SK-N-SH (cell line): ENCODE results near the gene CDK18. TPM values are rescaled to one million over a fixed set of nuclear protein-coding genes. Genes with fewer than 3 reads are reported as not detected.
A peak's percentile ranks its signal among the peaks of the same experiment; 100 is the strongest.

ENCODE experiments used
- CTCF ChIA-PET: fragments of 300-600, 350-600 bp; formaldehyde crosslinking; extraction: SDS; loops from one replicate; lab custom pipeline; 2021; lab: Yijun Ruan, JAX
- POLR2A ChIA-PET: fragments of 350-600 bp; sonication (Branson Sonifier 250); formaldehyde crosslinking; extraction: SDS; loops from one replicate; lab custom pipeline; 2020; ENCODE audit warnings: antibody characterized with exemption, inconsistent platforms; lab: Yijun Ruan, JAX
- DNase-seq: peaks from one replicate; pipeline ENCODE4 v3.0.0; 2012
- H2AFZ ChIP-seq: fragments of 200-600 bp; sonication (generic); 2 replicates; pipeline ENCODE4 v1.8.1; 2016; ENCODE audit warnings: antibody characterized with exemption, mild to moderate bottlenecking, low read depth
- H3F3A ChIP-seq: fragments of 200-600 bp; sonication (generic); replicated peaks from 2 replicates; pipeline ENCODE3; 2016; ENCODE audit warnings: antibody characterized with exemption, mild to moderate bottlenecking; ENCODE audit not compliant: insufficient read depth
- H3K27ac ChIP-seq, 2 experiments: fragments of 200-500 bp in 1 of 2; fragments of 200-600 bp in 1 of 2; sonication (Bioruptor generic) in 1 of 2; sonication (generic), shearing (Covaris generic) in 1 of 2; 2 replicates each; pipeline versions ENCODE4 v1.5.1 to v1.6.1; 2014 to 2016; ENCODE audit warnings: low read depth in 2 of 2, inconsistent platforms in 1 of 2, low read length in 1 of 2, mild to moderate bottlenecking in 1 of 2, mixed read lengths in 1 of 2
- H3K27me3 ChIP-seq: fragments of 200-600 bp; sonication (generic), shearing (Covaris generic); 2 replicates; pipeline ENCODE4 v1.6.1; 2016; ENCODE audit warnings: mixed run types; ENCODE audit not compliant: insufficient read depth
- H3K36me3 ChIP-seq, 2 experiments: fragments of 200-500 bp in 1 of 2; fragments of 200-600 bp in 1 of 2; sonication (Bioruptor generic) in 1 of 2; sonication (generic) in 1 of 2; replicated peaks in 1 of 2; 2 replicates each; pipeline versions ENCODE3 to v1.5.1; 2014 to 2016; ENCODE audit warnings: low read length in 1 of 2, mild to moderate bottlenecking in 1 of 2; ENCODE audit not compliant: insufficient read depth in 2 of 2, control insufficient read depth in 1 of 2
- H3K4me1 ChIP-seq, 2 experiments: fragments of 200-500 bp in 1 of 2; fragments of 200-600 bp in 1 of 2; sonication (Bioruptor generic) in 1 of 2; sonication (generic), shearing (Covaris generic) in 1 of 2; 2 replicates each; pipeline versions ENCODE4 v1.5.1 to v1.6.1; 2014 to 2016; ENCODE audit warnings: low read depth in 1 of 2, low read length in 1 of 2, mixed run types in 1 of 2; ENCODE audit not compliant: insufficient read depth in 2 of 2, control insufficient read depth in 1 of 2
- H3K4me2 ChIP-seq: fragments of 200-600 bp; sonication (generic), shearing (Covaris generic); 2 replicates; pipeline ENCODE4 v1.6.1; 2017; ENCODE audit warnings: mixed run types
- H3K4me3 ChIP-seq, 2 experiments: fragments of 200-500 bp in 1 of 2; fragments of 200-600 bp in 1 of 2; sonication (Bioruptor generic) in 1 of 2; sonication (generic), shearing (Covaris generic) in 1 of 2; 2 replicates each; pipeline versions ENCODE4 v1.5.1 to v1.8.1; 2014 to 2016; ENCODE audit warnings: low read depth in 2 of 2, inconsistent platforms in 1 of 2, low read length in 1 of 2, mild to moderate bottlenecking in 1 of 2, mixed read lengths in 1 of 2, moderate library complexity in 1 of 2
- H3K79me2 ChIP-seq: fragments of 200-600 bp; sonication (generic); 2 replicates; pipeline ENCODE4 v1.8.1; 2017; ENCODE audit warnings: mild to moderate bottlenecking; ENCODE audit not compliant: insufficient read depth
- H3K9ac ChIP-seq: fragments of 200-600 bp; sonication (generic); 2 replicates; pipeline ENCODE4 v1.6.1; 2017; ENCODE audit warnings: mixed run types
- H3K9me2 ChIP-seq: fragments of 200-600 bp; sonication (generic); 2 replicates; pipeline ENCODE4 v1.6.1; 2017; ENCODE audit warnings: mixed run types
- H3K9me3 ChIP-seq: fragments of 200-600 bp; sonication (generic); 2 replicates; pipeline ENCODE4 v1.6.1; 2017; ENCODE audit warnings: mixed run types, mild to moderate bottlenecking, moderate library complexity
- H4K20me1 ChIP-seq: fragments of 200-600 bp; sonication (generic); 2 replicates; pipeline ENCODE4 v1.6.1; 2017; ENCODE audit warnings: mild to moderate bottlenecking, mixed run types; ENCODE audit not compliant: insufficient read depth
- MEF2A ChIP-seq: IDR thresholded peaks from 2 replicates; pipeline ENCODE4 v1.4.0; 2012; ENCODE audit warnings: low read depth, borderline replicate concordance
- NRF1 ChIP-seq: IDR thresholded peaks from 2 replicates; pipeline ENCODE4 v1.6.1; 2012; ENCODE audit warnings: low read depth, mild to moderate bottlenecking, low read length
- POLR2AphosphoS5 ChIP-seq: IDR thresholded peaks from 2 replicates; pipeline ENCODE4 v1.6.1; 2012; ENCODE audit warnings: low read depth, low read length
- RAD21 ChIP-seq: IDR thresholded peaks from 2 replicates; pipeline ENCODE4 v1.6.1; 2012; ENCODE audit warnings: mild to moderate bottlenecking, low read length
- RCOR1 ChIP-seq: fragments of 150-350 bp; IDR thresholded peaks from 2 replicates; pipeline ENCODE4 v1.6.1; 2017; ENCODE audit warnings: antibody characterized with exemption, low read length
- SIN3A ChIP-seq: IDR thresholded peaks from 2 replicates; pipeline ENCODE4 v1.6.1; 2012; ENCODE audit warnings: low read depth, mild to moderate bottlenecking, low read length, moderate library complexity, borderline replicate concordance
- SMC3 ChIP-seq: IDR thresholded peaks from 2 replicates; pipeline ENCODE4 v1.6.1; 2012; ENCODE audit warnings: low read depth, low read length, improper control_type of control experiment
- YY1 ChIP-seq: IDR thresholded peaks from 2 replicates; pipeline ENCODE4 v1.4.0; 2012; ENCODE audit warnings: low read depth, mild to moderate bottlenecking
- WGBS: methylation state at CpG from one replicate; pipeline ENCODE4 v1.1.6; 2017; ENCODE audit warnings: low lambda C conversion rate; 5-methylcytosine and 5-hydroxymethylcytosine counted together
- polyA plus RNA-seq, 3 experiments: library from polyadenylated mRNA; depleted of rRNA; stranded (reverse); fragments of >200 nt; gene quantifications; 2 replicates each; pipeline ENCODE4 v1.2.3, GENCODE V29; 2012
- TF ChIP-seq, protein P1 (sequence below): fragments of 150-350 bp; IDR thresholded peaks from 2 replicates; pipeline ENCODE4 v1.6.1; 2016; ENCODE audit warnings: mild to moderate bottlenecking, low read depth, low read length
- TF ChIP-seq, protein P2 (sequence below): IDR thresholded peaks from 2 replicates; pipeline ENCODE4 v1.6.1; 2012; ENCODE audit warnings: mild to moderate bottlenecking, low read depth, low read length, moderate library complexity

Gene CDK18
- polyA plus RNA-seq, 1 of the 3 experiments (the other 2 are of a cell fraction) = 2.5 TPM

DNA sequence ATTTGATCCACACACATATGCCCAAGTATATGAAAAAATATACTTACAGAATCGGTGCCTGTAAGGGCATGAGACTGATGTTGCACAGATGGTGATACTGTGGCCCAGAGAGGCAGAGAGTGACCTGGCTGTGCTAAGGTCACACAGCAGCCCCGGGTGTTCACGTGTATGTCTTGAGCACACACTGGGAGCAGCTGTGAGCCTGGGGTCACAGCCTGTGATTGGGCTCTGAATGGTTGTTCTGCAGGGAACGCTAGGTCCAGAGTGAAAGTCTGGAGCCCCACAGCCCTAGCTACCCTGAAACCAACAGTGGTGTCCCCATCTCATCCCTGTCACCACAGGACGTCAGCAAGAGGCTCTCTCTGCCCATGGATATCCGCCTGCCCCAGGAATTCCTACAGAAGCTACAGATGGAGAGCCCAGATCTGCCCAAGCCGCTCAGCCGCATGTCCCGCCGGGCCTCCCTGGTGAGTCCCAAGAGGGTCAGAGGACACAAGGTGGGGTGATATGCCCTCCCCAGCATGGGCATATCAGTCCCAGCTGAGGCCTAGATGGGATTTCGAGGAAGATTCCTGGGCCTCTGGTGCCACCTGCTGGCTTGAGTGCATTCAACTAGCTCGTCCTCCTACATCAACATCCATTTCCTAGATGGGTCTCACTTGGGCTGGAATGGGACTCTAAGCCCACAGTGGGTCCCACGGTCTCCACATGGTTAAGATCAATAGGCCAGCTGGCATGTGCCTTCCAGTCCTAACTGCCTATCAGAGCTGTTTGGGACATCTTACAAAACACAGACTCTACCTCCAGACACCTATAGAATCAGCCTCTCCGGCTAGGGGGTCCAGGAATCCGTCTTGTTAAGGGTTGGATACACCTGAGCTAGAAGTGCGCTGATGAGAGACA, 19.7 kb downstream of the CDK18 start (continued):
- TF ChIP-seq RAD21 (peak; percentile 98), SMC3 (peak; percentile 95)

DNA sequence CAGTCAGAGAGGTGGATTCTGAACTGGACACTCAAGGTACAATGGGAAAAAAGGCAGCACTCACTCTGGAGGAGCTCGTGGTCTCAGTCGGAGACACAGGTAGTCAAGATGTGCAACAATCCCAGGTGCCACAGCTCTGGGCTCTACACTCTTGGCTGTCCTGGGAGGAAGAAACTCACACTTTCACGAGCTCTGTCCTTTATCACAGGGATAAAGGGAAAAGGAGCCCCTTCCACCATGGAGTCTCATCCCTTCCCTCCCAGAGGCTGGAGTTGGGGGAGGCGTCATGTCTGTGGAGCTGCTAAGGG, 20.3 kb downstream of the CDK18 start:
- Histone ChIP-seq H3F3A (no peaks in the 10 kb centered on the region), H3K9me3 (no peaks in the 10 kb centered on the region), H3K9me2 (no peaks in the 10 kb centered on the region), H3K79me2 (no peaks in the 10 kb centered on the region), H3K4me2 (no peak overlapping the region), H3K9ac (no peak overlapping the region), H3K27me3 (no peaks in the 10 kb centered on the region), H2AFZ (no peak overlapping the region), H3K36me3 (no peaks in the 10 kb centered on the region), H4K20me1 (no peaks in the 10 kb centered on the region), H3K4me3 (no peak overlapping the region), H3K27ac (no peak overlapping the region), H3K4me1 (peaks cover 0 to 13% of the 10 kb centered on the region in 2 experiments; a peak in 1 of 4 replicates)
- ChIA-PET POLR2A (interaction anchor here (1.8 kb wide), 1 partner anchor 36 kb away, joined by 6 read pairs; no protein-coding TSS in a partner anchor), CTCF (interaction anchor here (0.7 to 24.3 kb wide), 61 partner anchors 8 to 380 kb away, joined by 3 to 1333 read pairs (median 7); partner anchors contain the start of genes BLACAT1, CDK18, ELK4 and KLHDC8A)
- WGBS = 84% methylated on average over 2 of the region's 4 CpGs
- DNase-seq = no peak
- TF ChIP-seq POLR2AphosphoS5 (no peak), MEF2A (no peak), SMC3 (no peak), YY1 (no peak), NRF1 (no peak), SIN3A (no peak), RCOR1 (no peak)
- TF ChIP-seq, protein P1, sequence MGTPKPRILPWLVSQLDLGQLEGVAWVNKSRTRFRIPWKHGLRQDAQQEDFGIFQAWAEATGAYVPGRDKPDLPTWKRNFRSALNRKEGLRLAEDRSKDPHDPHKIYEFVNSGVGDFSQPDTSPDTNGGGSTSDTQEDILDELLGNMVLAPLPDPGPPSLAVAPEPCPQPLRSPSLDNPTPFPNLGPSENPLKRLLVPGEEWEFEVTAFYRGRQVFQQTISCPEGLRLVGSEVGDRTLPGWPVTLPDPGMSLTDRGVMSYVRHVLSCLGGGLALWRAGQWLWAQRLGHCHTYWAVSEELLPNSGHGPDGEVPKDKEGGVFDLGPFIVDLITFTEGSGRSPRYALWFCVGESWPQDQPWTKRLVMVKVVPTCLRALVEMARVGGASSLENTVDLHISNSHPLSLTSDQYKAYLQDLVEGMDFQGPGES = no peak
- TF ChIP-seq, protein P2, sequence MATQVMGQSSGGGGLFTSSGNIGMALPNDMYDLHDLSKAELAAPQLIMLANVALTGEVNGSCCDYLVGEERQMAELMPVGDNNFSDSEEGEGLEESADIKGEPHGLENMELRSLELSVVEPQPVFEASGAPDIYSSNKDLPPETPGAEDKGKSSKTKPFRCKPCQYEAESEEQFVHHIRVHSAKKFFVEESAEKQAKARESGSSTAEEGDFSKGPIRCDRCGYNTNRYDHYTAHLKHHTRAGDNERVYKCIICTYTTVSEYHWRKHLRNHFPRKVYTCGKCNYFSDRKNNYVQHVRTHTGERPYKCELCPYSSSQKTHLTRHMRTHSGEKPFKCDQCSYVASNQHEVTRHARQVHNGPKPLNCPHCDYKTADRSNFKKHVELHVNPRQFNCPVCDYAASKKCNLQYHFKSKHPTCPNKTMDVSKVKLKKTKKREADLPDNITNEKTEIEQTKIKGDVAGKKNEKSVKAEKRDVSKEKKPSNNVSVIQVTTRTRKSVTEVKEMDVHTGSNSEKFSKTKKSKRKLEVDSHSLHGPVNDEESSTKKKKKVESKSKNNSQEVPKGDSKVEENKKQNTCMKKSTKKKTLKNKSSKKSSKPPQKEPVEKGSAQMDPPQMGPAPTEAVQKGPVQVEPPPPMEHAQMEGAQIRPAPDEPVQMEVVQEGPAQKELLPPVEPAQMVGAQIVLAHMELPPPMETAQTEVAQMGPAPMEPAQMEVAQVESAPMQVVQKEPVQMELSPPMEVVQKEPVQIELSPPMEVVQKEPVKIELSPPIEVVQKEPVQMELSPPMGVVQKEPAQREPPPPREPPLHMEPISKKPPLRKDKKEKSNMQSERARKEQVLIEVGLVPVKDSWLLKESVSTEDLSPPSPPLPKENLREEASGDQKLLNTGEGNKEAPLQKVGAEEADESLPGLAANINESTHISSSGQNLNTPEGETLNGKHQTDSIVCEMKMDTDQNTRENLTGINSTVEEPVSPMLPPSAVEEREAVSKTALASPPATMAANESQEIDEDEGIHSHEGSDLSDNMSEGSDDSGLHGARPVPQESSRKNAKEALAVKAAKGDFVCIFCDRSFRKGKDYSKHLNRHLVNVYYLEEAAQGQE = no peak
